GM12874 (cell line): ENCODE data around the gene IL15RA.

Experiments used
- CTCF ChIP-seq: IDR thresholded peaks from 2 replicates; pipeline ENCODE4 v1.5.1; 2011; ENCODE audit warnings: low read depth, mild to moderate bottlenecking, control low read depth, low read length, moderate library complexity; ENCODE audit not compliant: insufficient read depth

The IL15RA gene

GRCh38 chr10:5924889-5925288 is 52.5 kb downstream of the IL15RA start:
- TF ChIP-seq CTCF, result no peak

- TF ChIP-seq CTCF, result no peak
Observed at GRCh38 chr10:5921746-5922145, 55.6 kb downstream of the IL15RA start.

- no peak for TF ChIP-seq CTCF
Observed at GRCh38 chr10:5919568-5919967, 57.8 kb downstream of the IL15RA start.

GRCh38 chr10:5918763-5919162 is 58.6 kb downstream of the IL15RA start:
- no peak for TF ChIP-seq CTCF

GRCh38 chr10:5917305-5917704 is 60.0 kb downstream of the IL15RA start:
- no peak for TF ChIP-seq CTCF

GRCh38 chr10:5915451-5915850 is 61.9 kb downstream of the IL15RA start:
- TF ChIP-seq CTCF, result no peak

GRCh38 chr10:5913736-5914135 is 63.6 kb downstream of the IL15RA start:
- no peak for TF ChIP-seq CTCF

GRCh38 chr10:5911670-5912069 is 65.7 kb downstream of the IL15RA start:
- TF ChIP-seq CTCF, result no peak
